Astrocyte of the cerebellum (primary cell): ENCODE data around the gene NOTCH3.

ENCODE experiments used
- DNase-seq: peaks from one replicate; pipeline ENCODE4 v3.0.0-alpha.2; 2011; ENCODE audit warnings: low read depth
- H3K4me3 ChIP-seq: 2 replicates; pipeline ENCODE4 v1.5.1; 2011; ENCODE audit warnings: mild to moderate bottlenecking, low read depth, low read length, moderate library complexity
- CTCF ChIP-seq: IDR thresholded peaks from 2 replicates; pipeline ENCODE4 v1.5.1; 2012; ENCODE audit warnings: low read length, low read depth, moderate library complexity, mild to moderate bottlenecking; ENCODE audit errors: missing control alignments
- in situ Hi-C: cut with HindIII; loops from 2 replicates; pipeline ENCODE4 v1.10.0; 2017; ENCODE audit warnings: low sequenced_read_pairs

Gene NOTCH3

GRCh38 chr19:15247107-15248014, 46.6 kb upstream of the NOTCH3 start:
- H3K4me3 ChIP-seq, result no peak overlapping the region
- TF ChIP-seq CTCF, result no peak
- no peak for DNase-seq
- in situ Hi-C loops, result loop anchor here (5.0 to 10.0 kb wide), 2 partner anchors 55 to 63 kb away; no protein-coding TSS in a partner anchor

- H3K4me3 ChIP-seq, result no peak overlapping the region
- TF ChIP-seq CTCF, result no peak
- DNase-seq, result no peak
- in situ Hi-C loops, result loop anchor here (5.0 to 10.0 kb wide), 2 partner anchors 56 to 61 kb away; no protein-coding TSS in a partner anchor
Observed at GRCh38 chr19:15246198-15246481, 45.3 kb upstream of the NOTCH3 start.

GRCh38 chr19:15245370-15246197, 44.8 kb upstream of the NOTCH3 start:
- TF ChIP-seq CTCF, result no peak
- DNase-seq, result no peak
- in situ Hi-C loops, result loop anchor here (5.0 to 10.0 kb wide), 2 partner anchors 57 to 61 kb away; no protein-coding TSS in a partner anchor
- no peak overlapping the region for H3K4me3 ChIP-seq

- no peak for DNase-seq
- TF ChIP-seq CTCF, result no peak
- H3K4me3 ChIP-seq, result no peak overlapping the region
- in situ Hi-C loops, result loop anchor here (5.0 to 10.0 kb wide), 2 partner anchors 57 to 60 kb away; no protein-coding TSS in a partner anchor
Observed at GRCh38 chr19:15244808-15245207, 44.0 kb upstream of the NOTCH3 start.

GRCh38 chr19:15244106-15244803, 43.5 kb upstream of the NOTCH3 start:
- DNase-seq, result no peak
- no peak for TF ChIP-seq CTCF
- H3K4me3 ChIP-seq, result no peak overlapping the region
- in situ Hi-C loops, result loop anchor here (10.0 kb wide), 1 partner anchor 59 kb away; no protein-coding TSS in a partner anchor
